Fibroblast of lung (primary cell): ENCODE measurements around the gene EFNB1.

Experiments used
- CTCF ChIP-seq, 2 donors: IDR thresholded peaks in 1 of 2; conservative IDR thresholded peaks in 1 of 2; 1 replicate in 1 of 2; 2 replicates in 1 of 2; pipeline ENCODE4 v1.5.1; 2011 to 2012; ENCODE audit warnings: low read length in 2 of 2, control low read depth in 1 of 2, inconsistent platforms in 1 of 2, low read depth in 1 of 2, mild to moderate bottlenecking in 1 of 2
- EZH2 ChIP-seq: IDR thresholded peaks from 2 replicates; pipeline ENCODE4 v1.5.1; 2012; ENCODE audit warnings: low read length, control low read depth, mild to moderate bottlenecking; ENCODE audit errors: missing control alignments

GRCh38 chrX:68865300-68865699 lies 36.5 kb downstream of the EFNB1 start:
- TF ChIP-seq EZH2 (no peak), CTCF (conservative IDR thresholded peaks at IDR 0.05 in 1 of 2, IDR thresholded peaks at IDR 0.05 in 1 of 2; ENCODE audit: low read depth in 1 of 2, low read length in 2 of 2) (no peak)
